GM19043 (cell line): Measurements from ENCODE around the gene ERVMER34-1.

ENCODE experiments used
- ATAC-seq: cut with Tn5 transposase; IDR thresholded peaks from one replicate; pipeline ENCODE4 v1.9.1; 2021; ENCODE audit warnings: low read depth; ENCODE audit not compliant: unreplicated experiment

Gene ERVMER34-1, protein sequence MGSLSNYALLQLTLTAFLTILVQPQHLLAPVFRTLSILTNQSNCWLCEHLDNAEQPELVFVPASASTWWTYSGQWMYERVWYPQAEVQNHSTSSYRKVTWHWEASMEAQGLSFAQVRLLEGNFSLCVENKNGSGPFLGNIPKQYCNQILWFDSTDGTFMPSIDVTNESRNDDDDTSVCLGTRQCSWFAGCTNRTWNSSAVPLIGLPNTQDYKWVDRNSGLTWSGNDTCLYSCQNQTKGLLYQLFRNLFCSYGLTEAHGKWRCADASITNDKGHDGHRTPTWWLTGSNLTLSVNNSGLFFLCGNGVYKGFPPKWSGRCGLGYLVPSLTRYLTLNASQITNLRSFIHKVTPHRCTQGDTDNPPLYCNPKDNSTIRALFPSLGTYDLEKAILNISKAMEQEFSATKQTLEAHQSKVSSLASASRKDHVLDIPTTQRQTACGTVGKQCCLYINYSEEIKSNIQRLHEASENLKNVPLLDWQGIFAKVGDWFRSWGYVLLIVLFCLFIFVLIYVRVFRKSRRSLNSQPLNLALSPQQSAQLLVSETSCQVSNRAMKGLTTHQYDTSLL

DNA sequence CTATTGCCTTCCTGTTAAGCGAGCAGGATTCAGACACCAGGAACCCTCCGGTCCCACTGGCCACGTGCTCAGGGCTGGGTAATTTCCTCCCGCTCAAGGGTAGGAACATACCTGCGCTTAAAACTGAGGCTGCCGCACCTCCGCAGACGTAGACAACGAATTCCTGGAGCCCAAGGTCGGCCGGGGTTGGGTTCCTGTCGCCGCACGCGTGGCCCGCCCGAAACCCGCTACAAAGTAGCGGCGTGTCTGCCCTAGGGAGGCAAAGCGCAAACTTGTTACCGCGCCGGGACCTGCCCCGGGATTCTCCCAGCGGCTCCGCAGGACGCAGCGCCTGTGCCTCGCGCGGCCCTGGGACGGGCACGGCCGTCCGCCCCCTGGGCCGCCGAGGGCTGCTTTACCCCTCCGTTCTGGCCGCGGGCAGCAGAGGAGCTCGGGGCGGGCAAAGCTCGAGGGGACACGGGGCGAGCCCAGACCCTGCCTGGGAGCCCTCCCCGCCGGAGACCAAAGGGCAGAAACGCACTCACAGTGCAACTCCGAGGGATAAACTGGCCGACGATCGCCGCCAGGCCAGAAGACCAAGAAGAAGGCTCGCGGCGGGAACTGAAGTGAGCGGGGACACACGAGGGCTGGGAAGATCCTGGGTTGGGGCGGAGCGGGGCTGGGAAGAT, at the start of gene ERVMER34-1:
Gene ERVMER34-1, minus strand, starts transcription at position 607 of the 668 bp plus-strand sequence. CDS start 5,905 bp downstream, outside the sequence.
- ATAC-seq, result no peak

DNA sequence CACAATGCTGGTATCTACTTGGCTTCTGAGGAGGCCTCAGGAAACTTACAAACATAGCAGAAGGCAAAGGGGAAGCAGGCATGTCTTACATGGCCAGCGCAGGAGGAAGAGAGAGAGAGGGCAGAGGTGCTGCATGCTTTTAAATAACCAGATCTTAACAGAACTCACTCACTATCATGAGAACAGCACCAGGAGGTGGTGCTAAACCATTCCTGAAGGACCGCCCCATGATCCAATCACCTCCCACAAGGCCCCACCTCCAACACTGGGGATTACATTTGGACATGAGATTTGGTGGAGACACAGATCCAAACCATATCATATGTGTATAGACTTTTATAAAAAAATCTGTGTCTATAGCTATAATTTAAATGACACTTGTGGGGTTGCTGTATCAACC, 48.6 kb upstream of the ERVMER34-1 start:
- ATAC-seq, result no peak

DNA sequence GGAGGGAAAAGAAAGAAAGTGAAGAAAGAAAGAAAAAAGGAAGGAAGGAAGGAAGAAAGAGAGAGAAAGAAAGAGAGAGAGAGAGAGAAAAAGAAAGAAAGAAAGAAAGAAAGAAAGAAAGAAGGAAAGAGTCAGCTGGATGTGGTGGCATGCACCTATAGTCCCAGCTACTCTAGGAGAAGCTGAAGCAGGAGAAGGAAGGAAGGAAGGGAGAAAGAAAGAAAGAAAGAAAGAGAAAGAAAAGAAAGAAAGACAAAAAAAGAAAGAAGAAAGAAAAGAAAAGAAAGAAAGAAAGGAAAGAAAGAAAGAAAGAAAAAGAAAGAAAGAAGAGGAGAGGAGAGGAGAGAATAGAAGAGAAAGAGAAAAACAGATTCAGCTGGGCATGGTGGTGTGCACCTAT, 44.3 kb upstream of the ERVMER34-1 start:
- no peak for ATAC-seq

DNA sequence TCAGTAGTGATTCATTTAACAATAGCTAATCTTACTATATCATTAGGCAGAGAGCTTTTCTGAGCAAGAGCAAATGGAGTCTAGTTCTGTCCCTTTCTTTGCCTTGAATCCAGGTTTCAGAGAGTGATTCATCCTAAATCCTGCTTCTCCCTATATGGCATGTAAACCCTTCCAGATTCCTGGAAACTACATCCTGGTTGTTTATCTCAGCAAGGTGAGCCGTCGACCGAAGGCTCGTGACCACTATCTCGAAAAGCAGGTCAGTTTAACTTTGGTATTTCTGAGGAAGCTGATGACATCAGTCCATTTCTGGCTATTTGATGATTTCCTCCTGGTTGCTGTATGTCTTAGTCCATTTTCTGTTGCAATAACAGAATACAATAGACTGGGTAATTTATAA, 40.7 kb upstream of the ERVMER34-1 start:
- no peak for ATAC-seq

DNA sequence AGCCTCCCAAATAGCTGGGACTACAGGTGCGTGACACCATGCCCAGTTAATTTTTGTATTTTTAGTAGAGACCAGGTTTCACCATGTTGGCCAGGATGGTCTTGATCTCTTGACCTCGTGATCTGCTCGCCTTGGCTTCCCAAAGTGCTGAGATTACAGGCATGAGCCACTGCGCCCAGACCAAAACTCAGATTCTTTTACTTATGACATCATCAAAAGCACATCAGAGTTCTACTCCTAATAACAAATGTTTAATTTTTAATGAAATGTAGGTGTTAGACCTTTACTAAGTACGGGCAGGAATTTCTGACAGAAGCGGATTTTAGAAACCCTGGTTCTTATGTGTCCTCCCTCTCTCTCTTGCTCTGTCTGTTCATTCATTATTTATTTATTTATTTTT, 38.5 kb upstream of the ERVMER34-1 start:
- no peak for ATAC-seq

DNA sequence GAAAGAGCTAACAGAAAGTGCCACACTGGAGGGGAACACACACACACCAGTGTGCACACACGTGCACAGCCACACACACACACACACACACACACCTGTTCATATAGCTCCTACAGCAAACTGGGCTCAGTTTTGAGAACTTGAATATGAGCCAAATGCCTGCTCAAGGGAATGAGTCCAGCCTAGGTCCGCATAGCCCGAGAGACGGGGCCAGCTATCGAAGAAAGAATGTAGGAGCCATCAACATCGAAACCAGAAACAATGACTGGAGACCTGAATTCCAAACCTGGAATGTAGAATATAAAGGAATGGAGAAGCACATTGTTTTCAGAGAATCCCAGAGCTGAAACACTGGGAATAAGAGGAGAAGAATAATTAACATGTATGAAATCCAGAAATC, 37.6 kb upstream of the ERVMER34-1 start:
- ATAC-seq, result no peak

DNA sequence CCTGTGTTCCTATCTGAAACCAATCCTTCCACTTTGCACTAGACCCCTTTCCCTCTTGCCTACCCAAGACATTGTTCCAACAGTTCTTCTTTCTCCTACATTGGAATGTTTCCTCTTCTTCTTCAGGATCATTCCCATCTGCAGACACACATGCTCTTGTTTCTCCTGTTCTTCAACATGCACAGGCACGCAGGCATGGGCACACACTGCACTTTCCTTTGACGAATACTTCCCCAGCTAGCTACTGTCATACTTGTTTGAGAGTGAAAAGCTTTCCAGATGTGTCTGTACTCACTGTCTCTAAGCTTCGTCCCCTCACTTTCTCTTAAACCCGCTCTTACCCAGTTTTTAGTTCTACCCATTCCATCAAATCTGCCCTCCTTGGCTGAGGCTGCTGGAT, 31.8 kb upstream of the ERVMER34-1 start:
- no peak for ATAC-seq

DNA sequence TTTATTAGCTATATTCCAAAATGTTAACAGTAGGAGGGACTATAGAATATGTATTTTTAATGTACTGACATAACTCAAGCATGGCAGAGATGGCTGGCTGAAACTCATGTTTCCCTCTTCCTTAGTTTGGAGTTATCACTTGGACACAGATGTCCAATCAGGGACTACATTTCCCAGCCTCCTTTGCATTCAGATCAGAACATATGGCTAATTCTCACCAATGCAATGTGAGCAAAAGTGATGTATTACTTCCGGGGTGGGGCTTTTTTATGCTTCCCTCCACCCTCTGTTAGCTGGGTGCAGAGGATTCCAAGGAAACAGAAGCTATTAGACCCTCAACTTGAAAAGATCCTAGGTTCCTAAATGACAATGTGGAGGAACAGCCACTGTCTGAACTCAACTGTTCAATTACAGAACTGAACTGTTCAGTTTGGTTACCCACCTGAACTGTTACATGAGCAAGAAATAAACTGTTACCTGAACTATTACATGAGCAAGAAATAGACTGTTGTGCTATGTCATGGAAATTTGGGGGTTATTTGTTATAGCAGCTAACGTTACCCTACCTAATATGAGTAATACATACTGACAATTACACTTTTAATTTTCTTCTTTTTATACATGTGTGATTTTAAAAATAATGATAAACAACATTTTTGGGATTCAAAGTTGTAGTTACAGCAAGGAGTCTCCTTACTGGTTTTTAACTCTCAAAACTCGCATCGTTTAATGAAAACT, 29.6 kb upstream of the ERVMER34-1 start:
- ATAC-seq, result no peak

DNA sequence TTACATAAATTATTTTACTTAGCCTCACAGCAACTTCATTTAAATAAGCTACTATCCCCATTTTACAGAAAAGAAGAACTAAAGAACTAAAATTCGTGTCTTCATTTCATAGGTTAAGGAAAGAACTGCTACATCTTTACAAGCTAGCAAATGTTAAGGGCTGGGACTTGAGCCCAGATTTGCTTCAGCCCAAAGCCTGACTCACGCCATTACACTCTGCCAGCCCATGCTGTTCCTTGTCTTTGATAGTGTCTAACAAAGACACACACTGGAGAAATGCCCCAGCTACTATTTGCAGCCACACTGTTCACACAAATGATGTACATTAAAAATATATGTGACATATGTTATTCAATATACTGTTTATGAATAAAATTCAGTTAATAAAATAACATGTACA, 29.0 kb upstream of the ERVMER34-1 start:
- no peak for ATAC-seq

DNA sequence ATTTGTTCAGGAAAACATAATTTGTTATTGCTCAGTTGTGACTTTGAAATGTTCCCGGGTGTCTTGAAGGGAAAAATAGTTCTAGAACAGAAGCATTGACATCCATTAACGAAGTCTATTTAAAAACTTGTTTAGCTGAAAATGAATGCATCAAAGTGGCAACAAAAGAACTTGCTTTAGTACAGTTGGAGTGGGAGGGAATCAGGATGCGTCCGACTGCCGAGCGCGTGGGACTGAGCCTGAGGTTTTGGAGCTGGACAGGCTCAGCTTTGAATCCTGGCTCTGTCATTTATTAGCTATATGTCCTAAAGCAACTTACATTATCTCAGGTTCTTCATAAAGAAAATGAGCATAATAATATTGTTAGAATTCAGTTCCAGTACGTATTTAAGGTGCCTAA, 9.0 kb upstream of the ERVMER34-1 start:
- ATAC-seq, result no peak

DNA sequence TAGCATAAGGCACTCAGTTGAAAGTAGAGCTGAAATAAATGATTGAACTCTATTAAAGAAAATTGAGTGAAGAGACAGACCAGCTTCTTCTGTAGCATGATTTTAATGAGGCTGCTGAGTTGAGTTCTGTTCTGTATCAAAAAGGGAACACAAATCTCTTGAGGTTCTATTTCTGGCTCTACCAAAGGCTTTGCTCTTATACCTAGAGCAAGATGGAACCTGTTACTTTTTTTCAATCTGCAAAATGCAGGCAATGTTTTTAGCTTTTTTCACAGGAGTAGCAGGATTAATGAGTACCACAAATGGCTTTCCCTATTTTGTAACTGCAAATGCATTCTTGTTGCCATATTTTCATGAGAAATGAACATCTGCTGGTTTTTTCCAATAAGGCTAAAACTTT, 4.2 kb upstream of the ERVMER34-1 start:
- no peak for ATAC-seq

DNA sequence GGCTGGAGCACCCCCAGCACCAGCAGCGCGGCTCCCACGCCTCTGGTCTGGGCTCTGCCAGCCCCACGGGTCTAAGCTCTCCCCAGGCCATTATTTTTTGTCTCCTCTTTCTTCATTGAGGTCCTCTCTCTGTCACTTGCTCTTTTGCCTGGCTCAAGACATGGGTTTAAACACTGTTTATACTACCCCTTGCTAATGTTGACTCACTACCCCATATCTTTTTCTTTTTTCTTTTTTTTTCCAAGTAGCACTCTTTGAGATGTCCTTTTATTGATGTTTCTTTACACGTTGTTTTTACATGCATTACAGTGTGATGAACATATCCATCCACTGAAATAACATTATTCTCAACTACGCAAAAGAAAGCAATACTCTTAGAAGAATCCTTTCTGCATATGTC, 1.7 kb upstream of the ERVMER34-1 start:
- ATAC-seq, result no peak

DNA sequence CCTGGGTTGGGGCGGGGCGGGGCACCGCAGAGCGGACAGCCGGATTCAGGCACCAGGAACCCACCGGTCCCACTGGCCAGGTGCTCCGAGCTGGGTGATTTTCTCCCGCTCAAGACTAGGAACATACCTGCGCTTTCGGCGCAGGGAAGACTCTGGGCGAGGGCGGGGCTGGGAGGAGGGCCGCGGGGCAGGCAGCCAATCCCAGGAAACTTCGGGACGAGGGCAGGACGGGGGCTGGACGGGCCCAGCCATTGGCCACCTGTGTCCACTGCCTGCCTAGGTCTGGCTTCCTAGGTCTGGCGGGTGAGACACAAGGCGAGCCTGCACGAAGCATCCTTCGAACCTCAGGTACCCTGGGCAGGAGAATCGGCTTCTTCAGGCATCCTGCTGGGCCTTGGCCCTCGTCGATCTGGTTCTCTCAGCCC, 274 bp upstream of the ERVMER34-1 start:
- ATAC-seq, result no peak

DNA sequence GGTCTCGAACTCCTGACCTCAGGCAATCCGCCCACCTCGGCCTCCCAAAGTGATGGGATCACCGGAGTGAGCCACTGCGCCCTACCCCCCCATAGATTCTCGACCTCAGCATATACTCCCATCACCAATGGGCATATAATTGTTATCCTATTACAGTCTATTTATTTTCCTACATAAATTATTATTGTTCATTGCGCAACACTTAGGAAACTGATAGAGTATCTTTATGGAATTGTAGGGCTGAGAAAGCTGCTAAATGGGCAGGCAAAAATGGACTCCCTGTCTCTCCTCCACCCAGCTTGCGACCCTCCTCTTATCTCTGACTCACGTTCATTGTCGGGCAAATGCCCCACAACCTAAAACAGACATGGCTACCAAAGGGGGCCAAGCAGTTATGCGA, 1.0 kb downstream of the ERVMER34-1 start:
- no peak for ATAC-seq

DNA sequence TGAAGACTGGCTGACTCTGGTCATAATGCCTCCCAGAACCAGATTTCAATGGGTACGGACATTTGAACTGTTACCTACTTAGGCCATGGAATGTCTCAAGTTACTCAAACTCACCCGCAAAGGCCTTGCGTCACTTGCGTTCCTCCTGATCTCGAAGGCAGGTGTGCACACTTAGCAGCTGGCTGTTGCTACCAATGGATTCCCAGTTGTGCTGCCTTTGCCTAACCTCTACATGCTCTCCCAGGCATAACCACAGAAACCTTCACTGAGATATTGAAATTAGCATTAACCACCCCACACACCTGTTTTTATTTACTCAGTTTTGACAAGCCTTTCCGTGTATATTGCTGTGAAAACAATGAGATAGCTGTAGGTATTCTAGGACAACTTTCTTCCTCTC, 2.8 kb downstream of the ERVMER34-1 start:
- peak; percentile 57 for ATAC-seq

DNA sequence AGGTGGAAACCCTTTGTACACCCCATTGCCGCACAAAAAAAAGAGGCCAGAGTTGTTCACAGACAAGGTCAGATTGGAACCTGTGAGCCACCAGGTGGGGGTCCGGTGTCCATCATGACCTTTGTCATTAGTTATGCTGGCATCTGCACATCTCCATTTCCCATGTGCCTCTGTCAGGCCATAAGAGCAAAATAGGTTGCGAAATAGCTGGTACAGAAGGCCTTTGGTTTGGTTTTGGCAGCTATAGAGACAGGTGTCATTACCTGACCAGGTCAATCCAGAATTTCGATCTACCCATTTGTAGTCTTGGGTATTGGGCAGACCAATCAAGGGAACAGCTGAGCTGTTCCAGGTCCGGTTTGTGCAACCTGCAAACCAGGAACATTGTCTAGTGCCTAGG, 6.6 kb downstream of the ERVMER34-1 start:
- ATAC-seq, result no peak

DNA sequence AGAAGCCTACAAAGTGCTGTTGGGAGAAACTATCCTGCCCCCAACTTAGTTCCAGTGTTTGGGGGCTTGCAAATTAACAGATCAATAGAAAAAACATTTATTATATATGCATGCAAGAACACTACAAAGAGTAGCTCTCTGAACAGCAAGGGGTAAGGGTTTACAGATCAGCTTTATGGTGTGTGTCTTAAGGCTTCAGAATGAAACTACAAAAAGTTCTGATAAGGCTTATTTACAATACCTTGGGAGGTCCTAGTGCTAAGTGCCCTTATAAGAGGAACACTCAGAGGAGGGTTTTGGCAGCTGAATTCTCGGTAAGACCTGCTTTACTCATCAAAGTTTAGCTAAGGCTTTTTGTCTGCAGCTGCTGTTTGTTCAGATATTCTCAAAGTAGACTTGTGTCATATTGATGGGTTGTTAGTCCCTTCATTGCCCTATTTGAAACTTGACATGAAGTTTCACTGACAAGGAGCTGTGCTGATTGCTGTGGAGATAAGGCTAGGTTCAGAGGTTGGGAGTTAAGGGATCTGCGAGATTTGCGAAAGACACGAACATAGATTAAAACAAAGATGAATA, 7.7 kb downstream of the ERVMER34-1 start:
- no peak for ATAC-seq

DNA sequence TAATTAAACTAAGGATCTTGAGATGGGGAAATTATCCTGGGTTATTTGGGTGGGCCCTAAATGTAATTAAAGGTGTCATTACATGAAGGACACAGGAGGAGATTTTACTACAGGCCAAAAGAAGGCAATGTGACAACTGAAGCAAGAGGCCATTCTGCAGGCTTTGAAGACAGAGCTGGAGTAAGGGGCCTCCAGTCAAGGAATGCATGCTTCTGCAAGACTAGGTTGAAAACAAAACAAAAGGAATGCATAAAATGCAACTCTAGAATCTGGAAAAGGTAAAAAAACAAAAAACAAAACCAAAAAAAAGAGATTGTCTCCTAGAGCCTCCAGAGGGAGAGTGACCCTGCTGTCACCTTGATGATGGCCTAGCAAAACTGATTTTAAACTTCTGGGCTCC, 21.6 kb downstream of the ERVMER34-1 start:
- ATAC-seq, result no peak

DNA sequence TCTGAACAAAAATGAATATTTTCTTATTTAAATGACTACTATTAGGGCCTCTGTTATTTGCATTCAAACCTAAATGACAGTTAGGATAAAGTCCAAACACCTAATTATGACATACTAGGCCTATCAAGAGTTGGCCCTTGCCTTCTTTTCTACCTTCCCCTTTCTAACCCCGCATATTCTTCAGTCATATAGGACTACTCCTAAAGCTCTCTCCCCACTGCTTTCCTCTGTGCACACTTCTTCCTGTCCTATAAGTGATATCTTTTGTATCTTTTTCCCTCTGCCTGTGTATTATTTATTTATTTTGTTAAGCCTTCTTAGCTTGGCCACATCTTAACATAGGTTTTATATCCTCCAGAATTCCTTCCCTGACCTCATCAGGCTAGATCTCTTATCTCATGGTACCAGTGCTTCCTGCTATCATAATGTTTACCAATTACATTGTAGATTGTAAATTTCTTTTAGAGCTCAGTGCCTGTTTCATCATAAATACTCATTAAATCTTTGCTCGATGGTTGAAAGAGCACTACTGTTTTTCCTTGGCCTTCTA, 22.5 kb downstream of the ERVMER34-1 start:
- no peak for ATAC-seq

DNA sequence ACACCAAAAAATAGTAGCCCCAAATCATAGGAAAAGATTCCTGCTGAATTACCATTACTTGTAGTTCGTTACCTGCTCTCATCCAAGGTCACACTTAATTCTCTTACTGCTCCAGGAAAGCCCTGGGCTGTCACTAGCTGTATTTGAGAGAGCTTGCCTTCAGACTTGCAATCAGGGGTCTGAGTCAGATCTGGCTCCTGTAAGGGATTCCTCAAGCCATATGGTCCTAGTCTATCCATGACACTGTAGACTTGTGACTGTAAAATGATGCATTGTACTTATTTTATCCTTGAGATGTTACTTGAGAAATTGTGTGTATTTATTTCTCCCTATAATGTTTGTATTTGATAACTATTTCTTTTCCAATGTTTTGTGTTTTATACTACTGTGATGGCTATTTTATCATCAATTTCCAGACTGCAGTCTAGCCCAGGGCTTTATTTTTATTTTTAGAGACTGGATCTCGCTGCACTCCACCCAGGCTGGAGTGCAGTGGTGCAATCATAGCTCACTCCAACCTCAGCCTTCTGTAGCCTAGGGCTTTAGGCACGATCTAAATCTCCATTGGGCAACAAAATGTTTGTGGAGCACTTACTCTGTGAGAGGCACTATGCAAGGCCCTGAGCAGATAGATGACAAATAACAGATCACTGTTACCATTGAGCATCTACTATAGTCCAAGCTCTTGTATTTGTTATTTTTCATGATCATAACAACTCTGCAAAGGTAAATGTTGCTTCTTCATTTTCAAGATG, 24.2 kb downstream of the ERVMER34-1 start:
- no peak for ATAC-seq
